GM19468 (cell line): ENCODE data around the gene SLC39A7.
"Not testable (repeated sequence)": the region's sequence is repeated elsewhere in the genome, so short reads cannot be mapped to it uniquely, and the experiment has no call there.

Experiments
- ATAC-seq: cut with Tn5 transposase; IDR thresholded peaks from one replicate; pipeline ENCODE4 v1.9.1; 2021; ENCODE audit warnings: mild to moderate bottlenecking, moderate library complexity, moderate number of reproducible peaks; ENCODE audit not compliant: unreplicated experiment; ENCODE audit errors: extremely low read depth

SLC39A7 gene

DNA sequence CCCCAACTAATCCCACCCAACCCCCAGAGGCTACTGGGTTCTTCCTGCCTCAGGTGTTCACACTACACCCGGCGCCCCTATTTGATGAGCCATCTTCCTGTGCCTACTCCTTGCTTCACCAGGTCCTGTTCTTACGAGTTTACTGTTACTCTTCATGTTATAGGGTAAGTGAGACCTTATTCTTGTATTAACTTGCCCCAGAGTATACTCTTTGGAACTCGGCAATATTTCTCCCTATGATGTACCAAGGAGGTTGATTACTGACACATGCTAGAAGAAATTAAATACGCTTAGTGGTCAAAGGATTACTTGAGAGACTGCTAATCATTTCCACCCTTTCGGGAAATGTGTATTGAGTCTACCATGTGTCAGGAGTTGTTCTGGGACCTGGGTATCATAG is 16.6 kb downstream of the SLC39A7 start:
- ATAC-seq, result no peak

DNA sequence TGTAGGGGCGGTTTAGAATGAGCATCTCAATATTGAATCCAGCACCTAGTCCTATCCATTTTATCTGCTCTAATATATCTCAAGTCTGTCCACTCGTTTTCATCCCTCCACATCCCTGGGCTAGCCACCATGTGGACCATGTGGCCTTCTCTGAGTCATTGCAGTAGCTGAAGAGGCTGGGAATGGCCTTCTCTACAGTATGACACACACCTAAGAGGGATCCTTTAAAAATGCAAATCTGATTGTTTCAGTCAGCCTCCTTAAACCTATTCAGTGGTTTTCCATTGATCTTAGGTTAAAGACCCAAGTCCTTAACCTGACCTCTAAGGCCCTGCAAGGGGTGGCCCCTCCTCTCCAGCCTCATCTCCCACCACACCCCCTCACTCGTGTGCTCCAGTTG is 17.0 kb downstream of the SLC39A7 start:
- no peak for ATAC-seq

DNA sequence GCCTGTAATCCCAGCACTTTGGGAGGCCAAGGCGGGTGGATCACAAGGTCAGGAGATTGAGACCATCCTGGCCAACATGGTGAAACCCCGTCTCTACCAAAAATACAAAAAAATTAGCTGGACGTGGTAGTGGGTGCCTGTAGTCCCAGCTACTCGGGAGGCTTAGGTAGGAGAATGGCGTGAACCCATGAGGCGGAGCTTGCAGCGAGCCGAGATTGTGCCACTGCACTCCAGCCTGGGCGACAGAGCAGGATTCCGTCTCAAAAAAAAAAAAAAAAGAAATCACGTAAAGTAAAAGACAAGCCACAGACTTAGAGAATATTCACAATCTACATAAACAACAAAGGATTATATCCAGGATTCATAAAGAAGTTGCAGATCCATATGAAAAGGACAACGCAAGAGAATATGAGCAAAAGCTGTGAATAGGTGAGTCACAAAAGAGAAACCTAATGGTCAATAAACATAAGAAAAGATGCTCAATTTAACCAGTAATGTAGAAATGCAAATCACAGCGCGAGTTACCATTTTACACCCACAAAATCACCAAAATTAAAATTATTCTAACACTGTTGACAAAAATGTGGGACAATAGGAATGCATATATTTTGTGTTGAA is 25.9 kb downstream of the SLC39A7 start:
- not testable (repeated sequence) for ATAC-seq

DNA sequence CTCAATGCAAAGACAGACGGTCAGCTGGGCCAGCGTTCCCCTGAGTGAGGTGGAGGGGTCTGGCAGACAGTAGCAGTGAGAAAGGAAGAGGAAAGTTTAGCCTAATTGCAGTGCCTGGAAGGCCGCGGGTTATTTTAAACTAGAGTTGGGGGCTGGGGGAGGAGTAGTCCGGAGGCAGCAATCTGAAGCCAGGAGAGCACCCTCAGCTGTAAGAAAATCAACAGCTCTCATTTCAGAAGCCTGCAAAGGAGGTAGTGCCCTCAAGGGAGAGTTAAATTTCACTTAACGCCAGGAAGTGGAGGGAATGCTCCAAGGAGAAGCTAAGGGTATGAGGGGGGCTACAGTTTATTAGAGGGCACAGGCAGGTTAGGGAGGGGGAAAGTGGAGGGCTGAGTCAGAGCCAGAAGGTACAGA is 34.6 kb downstream of the SLC39A7 start:
- no peak for ATAC-seq

DNA sequence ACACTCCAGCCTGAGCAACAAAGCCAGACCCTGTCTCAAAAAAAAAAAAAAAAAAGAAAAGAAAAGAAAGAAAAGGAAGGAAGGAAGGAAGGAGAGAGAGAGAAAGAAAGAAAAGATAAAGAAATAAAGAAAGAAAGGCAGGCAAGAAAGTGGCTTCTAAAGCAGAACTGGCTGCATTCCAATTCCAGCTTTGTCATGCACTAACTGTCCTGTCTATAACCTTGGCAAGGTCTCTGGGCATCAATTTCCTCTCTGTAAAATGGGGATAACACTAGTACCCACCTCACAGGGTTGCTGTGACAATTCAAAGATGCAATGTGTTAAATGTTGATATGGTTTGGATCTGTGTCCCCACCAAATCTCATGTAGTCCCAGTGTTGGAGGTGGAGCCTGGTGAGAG is 35.7 kb downstream of the SLC39A7 start:
- no peak for ATAC-seq

DNA sequence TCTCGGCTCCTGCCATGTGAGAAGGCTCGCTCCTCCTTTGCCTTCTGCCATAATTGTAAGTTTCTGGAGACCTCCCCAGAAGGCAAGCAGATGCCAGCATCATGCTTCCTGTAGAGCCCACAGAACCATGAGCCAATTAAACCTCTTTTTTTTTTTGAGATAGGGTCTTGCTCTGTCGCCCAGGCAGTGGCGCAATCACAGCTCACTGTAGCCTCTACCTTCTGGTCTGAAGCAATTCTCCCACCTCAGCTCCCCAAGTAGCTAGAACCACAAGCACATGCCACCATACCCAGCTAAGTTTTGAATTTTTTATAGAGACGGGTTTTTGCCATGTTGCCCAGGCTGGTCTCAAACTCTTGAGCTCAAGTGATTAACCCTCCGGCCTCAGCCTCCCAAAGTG is 36.2 kb downstream of the SLC39A7 start:
- ATAC-seq, result no peak

DNA sequence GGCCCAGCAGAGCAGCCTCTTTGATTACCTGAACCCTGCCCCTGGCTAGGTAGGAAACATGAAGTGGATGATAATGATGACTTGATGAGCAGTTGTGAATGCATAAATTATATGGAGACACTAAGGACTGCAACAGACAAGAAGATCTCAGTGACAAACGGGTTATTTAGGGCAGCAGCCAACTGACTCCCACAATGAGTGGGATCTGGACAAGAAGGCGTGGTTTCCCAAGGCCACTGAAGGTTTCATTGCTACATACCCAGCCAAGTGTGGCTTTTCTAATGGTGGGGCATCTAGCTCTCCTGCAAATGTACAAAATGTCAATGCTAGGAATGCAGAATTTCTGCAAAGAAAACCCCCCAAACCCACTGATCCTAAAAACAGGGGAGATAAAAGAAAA is 37.1 kb downstream of the SLC39A7 start:
- no peak for ATAC-seq

DNA sequence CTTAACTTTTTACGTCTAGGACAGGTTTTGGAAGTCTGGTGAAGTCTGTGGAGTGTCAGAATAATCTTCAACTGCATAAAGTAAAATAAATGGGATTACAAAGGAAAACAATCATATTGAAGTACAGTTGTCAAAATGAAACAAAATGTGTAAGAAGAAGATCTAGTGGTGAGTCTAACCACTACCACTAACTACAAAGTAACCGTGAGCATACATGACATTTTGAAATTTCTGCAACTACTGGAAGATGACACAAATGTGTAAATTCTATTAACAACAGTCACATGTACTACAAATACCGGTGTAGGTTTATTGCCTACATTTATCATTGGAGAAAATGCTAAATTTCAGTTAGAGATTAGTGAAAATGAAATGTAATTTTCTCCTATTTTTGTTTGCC is 41.3 kb downstream of the SLC39A7 start:
- ATAC-seq, result no peak

DNA sequence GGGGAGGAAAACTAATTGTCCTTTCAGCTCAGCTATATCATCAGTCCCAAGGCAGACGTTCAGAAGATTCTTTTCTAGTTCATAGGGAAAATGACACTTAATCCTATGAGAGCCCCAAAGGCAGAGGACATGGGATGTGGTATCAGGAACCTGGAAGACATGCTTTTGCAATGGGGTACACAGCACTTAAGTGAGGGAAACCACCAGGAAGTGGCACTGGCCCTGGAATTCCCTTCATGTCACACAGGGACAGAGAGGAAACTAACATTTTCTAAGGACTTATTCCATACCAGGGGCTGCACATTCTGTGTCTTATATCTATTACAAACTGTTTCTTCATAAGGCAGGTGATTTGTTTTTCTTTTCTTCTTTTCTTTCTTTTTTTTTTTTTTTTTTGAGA is 42.8 kb downstream of the SLC39A7 start:
- ATAC-seq, result no peak

DNA sequence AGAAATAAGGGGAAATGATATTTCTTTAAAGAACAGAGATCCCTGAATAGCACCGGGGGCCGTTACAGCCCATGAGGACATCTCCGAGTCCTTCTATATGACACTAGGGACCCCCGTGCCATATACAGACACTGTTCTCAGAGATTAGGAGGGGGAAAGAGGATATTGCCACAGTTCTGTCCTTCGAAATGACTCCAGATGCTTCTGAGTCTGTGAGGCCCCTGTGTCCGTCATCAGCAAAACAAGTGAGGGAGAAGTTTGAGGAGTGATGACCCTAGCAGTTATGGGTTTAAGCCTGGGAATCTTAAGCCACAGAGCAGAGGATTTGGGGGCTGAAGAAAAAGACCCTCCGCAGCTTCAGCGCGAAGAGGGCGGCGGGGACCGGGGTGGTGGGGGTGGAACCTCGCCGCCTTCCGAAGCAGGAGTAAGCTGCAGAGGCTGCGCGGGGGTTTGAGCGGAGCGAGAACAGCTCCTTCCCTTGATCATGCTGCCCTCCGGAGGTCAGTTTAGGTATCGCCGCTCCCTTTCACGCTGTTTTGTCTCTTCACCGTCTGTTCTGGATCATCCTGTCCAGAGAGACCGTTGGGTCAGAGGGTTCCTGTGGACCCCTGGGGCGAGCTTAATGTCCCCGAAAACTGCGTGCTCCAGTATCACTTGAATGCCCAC is 47.4 kb downstream of the SLC39A7 start:
- no peak for ATAC-seq

DNA sequence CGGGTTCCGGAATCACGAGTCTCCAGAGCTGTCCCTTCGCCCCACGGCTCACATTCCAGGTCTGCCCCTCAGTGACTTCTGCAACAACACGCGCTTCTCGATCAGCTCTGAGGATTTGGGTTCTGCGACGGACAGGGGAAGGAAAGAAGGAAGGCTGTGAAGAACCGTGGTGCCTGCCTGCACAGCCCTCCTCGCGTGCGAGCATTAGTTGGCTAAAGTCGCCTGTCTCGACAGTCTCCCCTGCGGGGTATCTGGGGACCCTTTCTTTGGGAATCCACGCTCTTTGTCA is 47.9 kb downstream of the SLC39A7 start:
- no peak for ATAC-seq

DNA sequence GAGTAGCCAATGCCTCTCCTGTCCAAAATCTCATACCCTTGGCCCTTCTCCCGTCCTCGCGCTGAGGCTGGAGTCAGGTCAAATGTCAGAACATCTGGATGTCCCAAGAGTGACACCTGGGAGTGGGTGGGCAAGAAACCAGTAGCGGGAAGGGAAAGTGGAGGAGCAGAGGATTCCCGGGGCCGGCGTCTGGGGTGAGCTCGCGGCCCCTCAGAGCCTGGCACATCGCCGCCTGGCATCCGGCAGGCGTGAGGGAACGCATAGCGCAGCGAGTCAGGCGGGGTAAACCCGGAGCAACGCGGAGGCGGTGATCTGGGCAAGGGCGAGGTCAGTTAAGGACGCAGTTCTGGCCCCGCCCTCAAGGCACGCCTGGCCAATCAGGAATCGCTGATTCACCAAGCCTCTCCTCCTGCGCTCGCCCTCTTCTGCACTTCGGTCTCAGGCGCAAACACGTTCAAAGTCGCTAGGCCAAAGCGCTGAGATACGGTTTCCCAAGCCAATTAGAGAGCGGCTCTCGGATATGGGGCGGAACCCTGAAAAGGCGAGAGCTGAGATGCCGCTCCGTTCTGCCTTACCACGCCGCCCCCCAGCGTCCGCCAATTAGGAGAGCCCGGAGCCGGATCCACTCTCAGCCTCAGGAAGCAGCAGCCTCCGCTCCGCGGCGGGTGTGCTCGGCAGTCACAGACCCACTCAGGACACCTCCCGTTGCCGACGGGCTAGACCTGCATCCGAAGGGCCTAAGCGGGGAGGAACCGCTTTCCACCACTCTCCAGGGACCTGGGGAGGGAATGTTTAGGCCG is 48.5 kb downstream of the SLC39A7 start:
- peak; percentile 86 for ATAC-seq

DNA sequence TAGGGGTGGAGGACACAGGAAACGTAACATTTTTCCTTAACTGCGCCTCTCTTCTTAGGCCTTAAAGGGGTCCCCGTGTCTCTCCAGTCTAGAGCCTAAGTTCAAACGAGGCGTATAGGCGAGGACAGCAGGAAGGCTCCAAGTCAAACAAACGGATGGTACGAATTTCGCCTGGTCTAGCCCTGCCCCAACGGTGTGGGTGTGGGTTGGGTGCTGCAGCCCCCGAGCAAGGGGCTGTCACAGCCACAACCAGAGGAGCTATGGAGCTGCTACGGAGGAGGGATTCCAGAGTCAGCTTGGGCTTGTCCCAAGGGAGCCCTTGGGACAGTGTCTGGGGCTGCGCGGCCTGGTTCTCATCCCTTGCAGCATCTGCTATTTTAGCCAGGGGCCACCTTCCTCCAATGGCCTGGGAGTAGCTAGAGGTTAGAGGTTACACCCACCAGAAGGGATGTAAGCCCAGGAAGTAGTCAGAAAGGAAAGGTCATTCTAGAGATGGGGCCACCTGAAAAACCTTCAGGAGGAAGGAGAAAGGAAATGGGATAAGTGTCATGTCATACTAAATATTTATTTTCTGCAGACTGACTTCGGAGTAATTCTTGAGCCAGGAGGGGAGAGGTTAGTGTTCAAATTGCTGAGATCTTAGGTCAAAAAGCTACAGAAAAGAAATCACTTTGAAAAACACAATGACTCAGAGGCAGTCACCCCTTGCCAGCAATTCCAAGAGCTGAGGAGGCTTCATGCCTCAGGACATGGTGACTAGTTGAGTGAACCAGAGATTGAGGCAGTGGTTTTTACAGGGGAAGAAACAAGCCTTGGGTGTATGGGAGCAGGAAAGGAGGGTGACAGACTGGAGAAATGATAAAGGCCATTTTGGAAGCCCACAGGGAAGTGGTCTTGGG is 49.3 kb downstream of the SLC39A7 start:
- no peak for ATAC-seq

DNA sequence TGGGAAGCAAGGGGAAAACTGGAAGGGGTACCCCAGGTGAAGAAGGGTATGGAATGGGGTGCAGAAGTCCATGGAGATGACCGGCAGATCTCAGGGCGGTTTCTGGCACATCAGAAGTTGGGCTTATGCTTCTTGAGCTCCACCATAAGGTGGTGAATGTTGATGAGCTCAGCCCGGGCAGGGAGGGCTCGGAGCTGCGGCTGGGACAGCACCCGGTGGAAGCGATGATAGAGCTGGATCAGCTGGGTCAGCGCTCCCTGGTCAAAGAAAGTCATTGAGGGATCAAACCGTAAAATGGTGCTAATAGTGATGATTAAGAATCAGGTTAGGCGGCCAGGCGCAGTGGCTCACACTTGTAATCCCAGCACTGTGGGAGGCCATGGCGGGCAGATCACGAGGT is 50.1 kb downstream of the SLC39A7 start:
- no peak for ATAC-seq

DNA sequence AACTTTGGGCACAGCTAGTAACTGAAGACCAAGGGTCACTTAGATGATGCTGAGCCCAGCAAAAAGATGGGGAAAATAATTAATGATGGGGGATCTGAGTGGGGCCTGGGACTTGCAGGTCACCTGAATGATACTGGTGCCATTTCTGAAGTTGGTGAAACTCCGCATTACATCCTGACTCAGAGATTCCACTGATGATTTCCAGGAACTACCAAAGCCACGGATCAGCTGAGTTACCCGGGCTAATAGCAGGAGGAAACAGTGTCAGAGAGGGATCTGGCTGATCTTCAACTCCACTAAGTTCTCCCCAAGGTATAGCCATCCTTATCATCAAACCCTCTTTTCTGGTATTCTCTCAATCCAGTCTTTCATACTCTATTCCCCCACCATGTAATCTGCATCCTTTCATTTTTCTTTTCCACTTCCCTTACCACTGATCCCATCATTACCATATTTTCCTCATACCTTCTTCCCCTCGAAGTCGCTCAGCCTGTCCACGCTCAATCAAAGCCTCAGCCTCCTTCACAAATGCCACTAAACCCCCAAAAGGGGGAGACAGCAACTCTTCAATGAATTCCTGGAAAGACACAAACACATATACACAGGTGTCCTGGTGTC is 50.8 kb downstream of the SLC39A7 start:
- ATAC-seq, result no peak

DNA sequence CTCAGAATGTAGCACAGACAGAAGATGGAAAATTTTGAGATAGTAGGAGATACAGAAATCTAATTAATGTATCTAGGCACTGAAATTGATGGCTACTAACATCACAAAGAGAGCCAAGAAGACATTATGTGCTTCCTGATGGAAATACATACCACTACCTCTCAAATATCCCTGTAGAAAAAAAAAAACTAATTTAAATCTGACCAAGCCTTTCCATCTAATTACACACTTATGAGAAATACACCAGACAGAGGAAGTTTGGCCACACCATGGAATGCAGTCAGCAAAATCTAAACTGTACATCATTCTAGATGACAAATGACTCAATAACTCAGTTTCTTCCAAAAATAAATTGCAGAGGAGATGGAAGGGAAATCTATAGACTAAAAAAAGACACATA is 52.1 kb downstream of the SLC39A7 start:
- no peak for ATAC-seq
